ENCODE results near the gene HOXA2.
A peak's percentile ranks its signal among the peaks of the same experiment; 100 is the strongest.

Gene HOXA2

DNA sequence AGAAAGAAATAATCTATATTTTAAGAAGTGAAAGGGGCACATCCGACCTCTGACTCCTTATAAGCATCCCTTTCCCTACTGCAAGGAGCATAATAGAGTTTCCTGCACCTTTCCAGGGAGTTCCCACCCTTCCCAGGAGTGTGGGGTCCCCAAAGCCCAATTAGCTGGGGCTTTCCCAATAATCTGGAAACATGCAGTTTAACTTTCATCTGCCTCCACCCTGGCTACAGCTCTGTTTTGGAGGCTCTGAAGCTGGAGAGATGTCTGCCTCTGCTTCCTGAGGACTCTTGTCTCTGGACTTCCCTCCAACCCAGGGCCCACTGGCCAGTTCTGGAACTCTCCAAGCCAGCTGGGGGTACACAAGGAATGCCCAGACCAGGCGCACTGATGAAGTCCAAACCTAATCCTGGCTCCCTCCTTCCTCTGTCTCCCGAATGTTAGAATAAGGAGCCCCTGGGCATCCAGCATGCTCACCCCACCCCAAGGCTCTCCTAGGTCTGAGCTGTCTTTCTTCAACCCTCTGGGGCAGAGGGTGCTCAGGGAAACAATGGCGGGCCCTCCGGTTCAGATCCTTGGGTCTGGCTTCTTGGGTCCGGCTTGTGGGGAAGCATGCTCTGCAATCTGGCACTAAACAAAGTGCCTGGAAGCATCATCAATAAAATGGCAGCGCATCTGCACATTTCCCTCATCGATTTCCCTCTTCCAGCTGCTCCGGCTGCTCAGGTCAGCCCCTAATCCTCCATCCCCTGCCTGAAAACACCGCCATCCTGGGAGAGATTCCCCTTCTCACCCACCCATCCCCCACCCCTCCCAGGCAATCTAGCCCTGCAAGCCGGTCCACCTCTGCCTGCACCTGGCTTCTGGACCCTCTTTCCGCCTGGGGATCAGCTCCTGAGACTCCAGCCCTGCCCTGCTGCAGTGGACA lies 14.7 kb upstream of the HOXA2 start:
- DNase-seq (ENCODE audit: extremely low spot score) = no peak
- POLR2A ChIA-PET = interaction anchor here (0.7 to 8.7 kb wide), 10 partner anchors 13 to 40 kb away, joined by 3 to 103 read pairs (median 4); partner anchors contain the start of genes HOXA3, HOXA4 and HOXA6
- TF ChIP-seq LEF1 (IDR thresholded peaks at IDR 0.05; ENCODE audit: borderline replicate concordance) = no peak
- TF ChIP-seq FOXK2 (IDR thresholded peaks at IDR 0.05) = no peak
- no peak for TF ChIP-seq NFRKB (IDR thresholded peaks at IDR 0.05)
- TF ChIP-seq FOXM1 (IDR thresholded peaks at IDR 0.05; ENCODE audit: borderline replicate concordance) = no peak
- no peak for TF ChIP-seq TARDBP (IDR thresholded peaks at IDR 0.05)
- TF ChIP-seq HDGF (IDR thresholded peaks at IDR 0.05; ENCODE audit: borderline replicate concordance) = no peak
- TF ChIP-seq, protein P1, sequence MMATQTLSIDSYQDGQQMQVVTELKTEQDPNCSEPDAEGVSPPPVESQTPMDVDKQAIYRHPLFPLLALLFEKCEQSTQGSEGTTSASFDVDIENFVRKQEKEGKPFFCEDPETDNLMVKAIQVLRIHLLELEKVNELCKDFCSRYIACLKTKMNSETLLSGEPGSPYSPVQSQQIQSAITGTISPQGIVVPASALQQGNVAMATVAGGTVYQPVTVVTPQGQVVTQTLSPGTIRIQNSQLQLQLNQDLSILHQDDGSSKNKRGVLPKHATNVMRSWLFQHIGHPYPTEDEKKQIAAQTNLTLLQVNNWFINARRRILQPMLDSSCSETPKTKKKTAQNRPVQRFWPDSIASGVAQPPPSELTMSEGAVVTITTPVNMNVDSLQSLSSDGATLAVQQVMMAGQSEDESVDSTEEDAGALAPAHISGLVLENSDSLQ (IDR thresholded peaks at IDR 0.05) = no peak
- TF ChIP-seq BHLHE40 (IDR thresholded peaks at IDR 0.05; ENCODE audit: borderline replicate concordance) = no peak
- no peak for TF ChIP-seq SP1 (IDR thresholded peaks at IDR 0.05)
- TF ChIP-seq FOXA1 (IDR thresholded peaks at IDR 0.05) = no peak
- no peak for TF ChIP-seq SUZ12 (IDR thresholded peaks at IDR 0.05)
- no peak for TF ChIP-seq ELF4 (IDR thresholded peaks at IDR 0.05)
- TF ChIP-seq L3MBTL2 (conservative IDR thresholded peaks at IDR 0.05) = no peak
- no peak for TF ChIP-seq ARNT (IDR thresholded peaks at IDR 0.05)
- no peak for TF ChIP-seq ZNF384 (IDR thresholded peaks at IDR 0.05)
- no peak for TF ChIP-seq CTBP1 (IDR thresholded peaks at IDR 0.05; ENCODE audit: borderline replicate concordance)
- CTCF ChIA-PET = interaction anchor here (0.7 kb wide), 1 partner anchor 44 kb away, joined by 3 read pairs; no protein-coding TSS in a partner anchor

DNA sequence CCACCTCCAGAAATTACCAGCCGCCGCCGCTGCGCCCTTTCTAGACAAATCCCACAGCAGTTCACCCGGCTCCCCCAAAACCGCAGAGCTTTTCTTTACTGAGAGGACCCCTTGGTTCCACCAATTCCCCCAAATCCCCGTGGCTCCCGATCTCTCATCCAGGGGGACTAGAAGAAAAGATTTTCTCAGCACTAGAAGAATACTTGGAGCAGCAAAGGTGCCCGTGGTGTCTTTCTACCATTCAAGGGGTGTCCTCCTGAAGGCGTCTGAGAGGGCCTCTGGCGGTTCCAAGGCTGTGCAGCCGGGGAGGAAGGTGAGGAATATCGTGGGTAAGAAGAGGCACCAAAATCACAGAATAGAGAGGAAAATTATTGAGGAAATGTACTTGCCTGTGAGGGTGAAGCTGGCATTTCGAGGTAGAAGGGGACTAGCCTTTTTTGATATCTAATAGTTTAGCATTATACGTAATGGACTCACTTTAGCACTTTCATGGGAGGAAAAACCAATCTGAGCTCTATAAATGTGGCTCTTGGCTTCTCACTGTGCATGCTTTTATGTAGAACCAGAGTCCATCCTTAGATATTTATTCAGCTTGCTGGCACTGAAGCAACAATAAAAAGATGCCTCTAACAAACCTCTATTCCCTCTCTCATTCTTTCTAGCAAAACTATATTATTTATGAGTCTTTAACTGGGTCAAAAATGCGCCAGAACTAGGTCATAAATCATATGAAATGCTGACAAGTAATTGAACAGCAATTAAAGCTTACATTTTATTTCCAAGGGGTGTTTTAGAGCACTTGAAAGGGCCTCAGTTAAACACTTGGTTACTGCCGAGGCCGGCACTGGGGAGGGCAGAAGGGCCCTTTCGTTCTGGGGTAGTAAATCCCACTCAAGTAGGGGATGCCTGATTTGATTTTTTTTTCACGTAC lies 13.8 kb upstream of the HOXA2 start:
- POLR2A ChIA-PET = interaction anchor here (0.6 to 8.7 kb wide), 15 partner anchors 10 to 252 kb away, joined by 3 to 103 read pairs (median 4); partner anchors contain the start of genes HOXA1, HOXA11, HOXA3 and HOXA4
- DNase-seq (ENCODE audit: extremely low spot score) = no peak
- CTCF ChIA-PET = interaction anchor here (0.7 to 1.3 kb wide), 2 partner anchors 45 to 63 kb away, joined by 3 to 4 read pairs; no protein-coding TSS in a partner anchor
- TF ChIP-seq CTBP1 (IDR thresholded peaks at IDR 0.05; ENCODE audit: borderline replicate concordance) (peak; percentile 77; the same call in 1 of the 2 replicates), ARNT (IDR thresholded peaks at IDR 0.05) (no peak), FOXM1 (IDR thresholded peaks at IDR 0.05; ENCODE audit: borderline replicate concordance) (no peak), FOXK2 (IDR thresholded peaks at IDR 0.05) (no peak), ZNF384 (IDR thresholded peaks at IDR 0.05) (no peak), SUZ12 (IDR thresholded peaks at IDR 0.05) (no peak), ELF4 (IDR thresholded peaks at IDR 0.05) (no peak), LEF1 (IDR thresholded peaks at IDR 0.05; ENCODE audit: borderline replicate concordance) (no peak), SP1 (IDR thresholded peaks at IDR 0.05) (no peak), NFRKB (IDR thresholded peaks at IDR 0.05) (no peak), HDGF (IDR thresholded peaks at IDR 0.05; ENCODE audit: borderline replicate concordance) (no peak), TARDBP (IDR thresholded peaks at IDR 0.05) (no peak), BHLHE40 (IDR thresholded peaks at IDR 0.05; ENCODE audit: borderline replicate concordance) (no peak), FOXA1 (IDR thresholded peaks at IDR 0.05) (no peak), L3MBTL2 (conservative IDR thresholded peaks at IDR 0.05) (no peak)
- TF ChIP-seq, protein P1 (IDR thresholded peaks at IDR 0.05) = peak; percentile 97

DNA sequence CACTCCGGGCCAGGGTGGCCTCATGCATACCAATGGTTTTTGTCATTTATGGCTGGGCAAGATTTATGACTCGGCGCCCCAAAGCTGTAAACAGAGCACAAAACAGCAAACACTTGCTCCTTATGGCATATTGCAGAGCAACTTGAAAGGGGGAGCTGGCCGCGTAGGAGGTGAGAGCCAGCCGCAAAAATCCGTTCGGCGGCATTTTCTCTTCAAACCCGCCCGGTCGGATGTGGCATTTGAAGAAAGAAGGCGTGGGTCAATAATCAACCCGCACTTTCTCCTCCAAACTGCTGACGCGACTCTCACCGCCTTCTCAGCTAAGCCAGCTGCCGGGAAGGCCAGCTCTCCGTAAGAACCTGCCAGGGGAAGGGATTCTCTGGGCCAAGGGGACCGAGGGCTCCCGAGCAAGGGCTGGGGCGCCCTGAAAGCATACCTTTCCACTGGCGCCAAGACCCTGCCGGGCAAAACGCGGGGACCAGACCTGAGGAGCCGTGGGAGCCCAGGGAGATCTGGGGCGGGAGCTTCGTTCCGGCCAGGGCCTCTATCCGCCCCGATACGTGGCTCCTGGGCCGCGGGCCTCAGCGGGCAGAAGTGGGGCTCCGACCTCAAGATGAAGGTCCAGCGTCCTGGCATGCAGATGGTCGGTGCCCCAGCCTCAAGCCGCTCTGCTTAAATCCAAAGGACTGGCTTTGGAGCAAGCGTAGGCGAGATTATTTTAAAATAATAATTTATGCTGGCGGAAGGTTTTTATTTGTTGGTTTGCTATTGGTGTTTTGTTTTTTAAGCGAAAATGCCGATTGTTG lies 12.9 kb upstream of the HOXA2 start:
- DNase-seq (ENCODE audit: extremely low spot score) = no peak
- ChIA-PET CTCF (interaction anchor here (1.3 to 1.4 kb wide), 2 partner anchors 64 to 262 kb away, joined by 4 to 6 read pairs; no protein-coding TSS in a partner anchor), POLR2A (interaction anchor here (0.7 to 8.7 kb wide), 21 partner anchors 9 to 258 kb away, joined by 3 to 103 read pairs (median 4); partner anchors contain the start of genes HOXA1, HOXA10, HOXA11 and HOXA3)
- TF ChIP-seq ZNF384 (IDR thresholded peaks at IDR 0.05) (no peak), ELF4 (IDR thresholded peaks at IDR 0.05) (no peak), ARNT (IDR thresholded peaks at IDR 0.05) (no peak), TARDBP (IDR thresholded peaks at IDR 0.05) (no peak), HDGF (IDR thresholded peaks at IDR 0.05; ENCODE audit: borderline replicate concordance) (peak; percentile 70; the same call in 1 of the 2 replicates), NFRKB (IDR thresholded peaks at IDR 0.05) (no peak), L3MBTL2 (conservative IDR thresholded peaks at IDR 0.05) (no peak), FOXM1 (IDR thresholded peaks at IDR 0.05; ENCODE audit: borderline replicate concordance) (no peak), CTBP1 (IDR thresholded peaks at IDR 0.05; ENCODE audit: borderline replicate concordance) (peak; percentile 76; the same call in 1 of the 2 replicates)
- TF ChIP-seq, protein P1 (IDR thresholded peaks at IDR 0.05) = peak; percentile 90

GRCh38 chr7:27114881-27115220 lies 12.4 kb upstream of the HOXA2 start:
- ChIA-PET CTCF (interaction anchor here (0.6 to 1.4 kb wide), 2 partner anchors 261 to 915 kb away, joined by 3 to 6 read pairs; no protein-coding TSS in a partner anchor), POLR2A (interaction anchor here (0.7 to 8.7 kb wide), 22 partner anchors 10 to 716 kb away, joined by 3 to 103 read pairs (median 4); partner anchors contain the start of genes HOXA1, HOXA10, HOXA11 and HOXA3)

More at GRCh38 chr7:27114881-27115220, 12.4 kb upstream of the HOXA2 start:
- DNase-seq (ENCODE audit: extremely low spot score) = no peak
- TF ChIP-seq SP1 (IDR thresholded peaks at IDR 0.05) (no peak), ARNT (IDR thresholded peaks at IDR 0.05) (no peak), HDGF (IDR thresholded peaks at IDR 0.05; ENCODE audit: borderline replicate concordance) (no peak), FOXA1 (IDR thresholded peaks at IDR 0.05) (no peak), LEF1 (IDR thresholded peaks at IDR 0.05; ENCODE audit: borderline replicate concordance) (no peak), NFRKB (IDR thresholded peaks at IDR 0.05) (no peak), ELF4 (IDR thresholded peaks at IDR 0.05) (no peak), FOXM1 (IDR thresholded peaks at IDR 0.05; ENCODE audit: borderline replicate concordance) (no peak), TARDBP (IDR thresholded peaks at IDR 0.05) (no peak)
- TF ChIP-seq, protein P1 (IDR thresholded peaks at IDR 0.05) = no peak
